GM12801 (cell line): Measurements from ENCODE around the gene MRPS5.

Experiments
- CTCF ChIP-seq: IDR thresholded peaks from one replicate; pipeline ENCODE4 v1.5.1; 2011; ENCODE audit warnings: control low read depth; ENCODE audit not compliant: insufficient read length; ENCODE audit errors: extremely low read depth

MRPS5 gene

GRCh38 chr2:95047629-95048510 is 73.7 kb downstream of the MRPS5 start:
- TF ChIP-seq CTCF: no peak

DNA sequence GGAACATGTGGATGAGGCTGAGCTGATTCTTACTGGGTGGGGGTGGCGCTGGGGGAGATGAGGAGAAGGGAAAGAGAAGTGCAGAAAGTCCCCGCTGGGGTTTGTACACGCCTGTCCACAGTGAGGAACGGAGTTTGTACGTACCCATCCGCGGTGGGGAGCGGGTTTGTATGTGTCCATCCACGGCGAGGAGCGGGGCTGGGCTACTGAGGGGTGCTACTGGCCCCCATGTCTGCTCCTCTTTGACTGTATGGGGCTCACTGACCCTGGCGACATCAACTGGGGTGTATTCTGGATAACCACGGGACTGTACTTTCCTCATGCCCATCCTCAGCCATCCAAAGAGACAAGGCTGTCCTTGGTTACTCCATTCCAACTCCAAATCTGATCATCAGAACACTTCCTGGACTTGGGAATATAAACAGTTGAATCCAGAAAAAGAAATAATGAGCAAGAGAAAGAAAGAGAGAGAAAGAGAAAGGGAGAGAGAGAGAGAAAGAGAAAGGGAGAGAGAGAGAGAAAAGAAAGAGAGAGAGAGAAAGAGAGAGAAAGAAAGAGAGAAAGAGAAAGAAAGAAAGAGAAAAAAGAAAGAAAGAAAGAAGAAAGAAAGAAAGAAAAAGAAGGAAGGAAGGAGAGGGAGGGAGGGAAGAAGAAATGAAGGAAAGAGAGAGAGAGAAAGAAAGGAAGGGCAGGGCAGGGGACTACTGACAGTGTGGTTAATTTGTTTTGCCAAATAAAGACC is 75.1 kb downstream of the MRPS5 start:
- TF ChIP-seq CTCF: no peak

GRCh38 chr2:95044601-95045000 is 77.0 kb downstream of the MRPS5 start:
- TF ChIP-seq CTCF: no peak

DNA sequence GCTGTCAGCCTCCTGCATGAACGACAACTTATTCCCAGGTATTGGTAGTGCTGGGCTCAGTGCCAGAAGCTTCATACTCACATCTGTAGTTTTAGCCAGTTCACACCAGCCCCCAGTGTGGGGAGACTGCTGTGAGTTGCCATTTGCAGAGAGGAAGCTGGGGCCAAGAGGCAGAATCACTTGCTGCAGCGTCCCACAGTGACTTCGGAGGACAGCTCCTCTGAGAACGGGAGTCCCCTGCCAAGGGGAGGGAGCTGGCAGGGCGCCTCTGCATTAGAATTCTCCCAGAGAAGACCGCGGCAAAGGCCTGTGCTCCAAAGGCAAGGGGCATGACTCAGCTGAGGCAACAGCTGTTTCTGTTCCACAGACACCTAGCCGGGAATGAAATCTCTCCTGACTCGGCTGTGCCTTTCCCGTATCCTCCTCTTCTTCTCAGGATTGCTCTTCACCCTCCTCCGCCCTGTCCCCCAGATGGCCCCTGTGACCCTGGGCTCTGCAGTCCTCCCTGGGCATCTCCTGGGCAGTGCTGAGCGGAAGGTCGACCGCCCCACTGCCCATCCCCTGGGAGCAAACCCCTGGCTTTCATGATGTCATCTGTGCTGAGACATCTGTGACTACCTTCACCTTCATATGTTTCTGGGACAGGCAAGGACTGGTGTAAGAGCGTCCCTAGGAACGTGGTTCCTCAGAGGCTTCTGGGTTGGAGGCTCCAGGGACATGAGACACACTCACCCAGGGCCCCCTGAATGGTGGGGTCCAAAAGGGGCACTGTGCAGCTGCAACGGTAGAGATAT is 78.1 kb downstream of the MRPS5 start:
- no peak for TF ChIP-seq CTCF

GRCh38 chr2:95042472-95043271 is 78.9 kb downstream of the MRPS5 start:
- no peak for TF ChIP-seq CTCF

DNA sequence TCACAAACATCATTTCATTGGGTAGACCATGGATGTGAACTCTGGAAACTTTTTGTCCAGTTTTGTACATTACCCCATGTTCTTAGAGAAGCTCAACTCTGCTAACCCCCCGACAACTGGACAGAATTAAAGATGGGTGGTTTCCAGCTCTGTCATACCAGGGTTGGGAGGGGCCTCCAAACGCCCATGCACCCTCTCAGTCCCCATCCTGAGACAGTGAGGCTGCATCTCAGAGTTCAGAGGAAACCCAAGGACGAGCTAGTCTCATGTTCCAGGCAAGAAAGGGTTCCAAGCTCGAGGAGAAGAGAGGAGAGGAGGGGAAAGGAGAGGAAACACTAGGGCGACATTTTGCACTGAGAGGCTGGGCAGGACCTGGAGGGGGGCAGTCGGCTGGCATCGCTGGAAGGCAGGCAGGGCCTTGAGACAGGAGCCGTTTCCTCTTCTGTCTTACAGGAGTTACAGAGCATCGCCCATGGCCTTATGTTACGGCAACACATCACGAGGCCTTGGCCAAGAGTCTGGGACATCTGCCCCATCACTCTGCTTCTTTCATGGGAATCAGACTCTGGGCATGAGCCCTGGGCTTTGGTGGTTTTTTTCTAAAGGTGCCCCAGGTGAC is 79.7 kb downstream of the MRPS5 start:
- TF ChIP-seq CTCF: no peak
